Amygdala (tissue), 56 donors: ENCODE results near the gene RAB5B.
A peak's percentile ranks its signal among the peaks of the same experiment; 100 is the strongest.

Source experiments
- DNase-seq, 56 donors: peaks; one replicate each; lab custom pipeline; 2025; lab: John Stamatoyannopoulos, UW

The RAB5B gene

DNA sequence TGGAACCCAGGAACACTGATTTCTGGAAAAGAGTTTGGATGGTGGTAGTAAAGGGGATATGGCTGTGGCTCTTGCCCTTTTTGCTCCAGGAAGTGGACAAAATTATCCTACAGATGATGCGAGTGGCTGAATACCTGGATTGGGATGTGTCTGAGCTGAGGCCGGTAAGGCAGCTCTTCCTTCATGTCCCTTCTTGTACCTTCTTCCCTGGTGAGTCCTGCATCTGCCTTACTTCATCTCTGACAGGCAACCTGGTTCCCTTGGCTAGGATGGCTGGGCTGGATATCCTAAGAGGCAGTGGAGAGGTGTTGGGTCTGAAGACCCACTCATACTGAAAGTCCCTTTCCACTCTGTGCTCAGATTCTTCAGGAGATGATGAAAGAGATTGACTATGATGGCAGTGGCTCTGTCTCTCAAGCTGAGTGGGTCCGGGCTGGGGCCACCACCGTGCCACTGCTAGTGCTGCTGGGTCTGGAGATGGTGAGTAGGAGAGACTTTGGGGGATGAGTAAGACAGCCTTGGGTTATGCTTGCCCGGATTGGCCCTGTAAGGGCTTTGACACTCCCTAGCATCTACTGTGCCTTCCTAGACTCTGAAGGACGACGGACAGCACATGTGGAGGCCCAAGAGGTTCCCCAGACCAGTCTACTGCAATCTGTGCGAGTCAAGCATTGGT, 34.9 kb upstream of the RAB5B start:
- no peak for DNase-seq

DNA sequence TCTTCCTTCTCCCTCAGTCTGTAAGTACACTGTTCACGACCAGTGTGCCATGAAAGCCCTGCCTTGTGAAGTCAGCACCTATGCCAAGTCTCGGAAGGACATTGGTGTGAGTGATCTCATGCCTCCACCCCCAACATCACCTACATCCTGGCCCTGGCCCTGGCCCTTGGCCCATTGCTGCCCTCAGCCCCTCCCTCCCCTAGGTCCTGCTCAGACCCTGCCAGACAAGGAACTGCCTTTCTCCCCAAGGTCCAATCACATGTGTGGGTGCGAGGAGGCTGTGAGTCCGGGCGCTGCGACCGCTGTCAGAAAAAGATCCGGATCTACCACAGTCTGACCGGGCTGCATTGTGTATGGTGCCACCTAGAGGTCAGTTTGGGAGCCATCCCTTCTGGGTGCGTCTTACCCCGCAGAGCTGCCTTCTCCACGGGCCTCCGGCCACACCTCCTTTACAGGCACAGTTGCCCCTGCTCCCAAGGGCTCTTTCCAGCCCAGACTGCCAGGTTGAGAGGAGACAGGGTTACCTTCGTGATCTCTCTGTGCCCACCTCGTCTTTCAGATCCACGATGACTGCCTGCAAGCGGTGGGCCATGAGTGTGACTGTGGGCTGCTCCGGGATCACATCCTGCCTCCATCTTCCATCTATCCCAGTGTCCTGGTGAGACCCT, 33.7 kb upstream of the RAB5B start:
- peak in 55 of 56 donors; percentile 26 to 92 (median 68) for DNase-seq

DNA sequence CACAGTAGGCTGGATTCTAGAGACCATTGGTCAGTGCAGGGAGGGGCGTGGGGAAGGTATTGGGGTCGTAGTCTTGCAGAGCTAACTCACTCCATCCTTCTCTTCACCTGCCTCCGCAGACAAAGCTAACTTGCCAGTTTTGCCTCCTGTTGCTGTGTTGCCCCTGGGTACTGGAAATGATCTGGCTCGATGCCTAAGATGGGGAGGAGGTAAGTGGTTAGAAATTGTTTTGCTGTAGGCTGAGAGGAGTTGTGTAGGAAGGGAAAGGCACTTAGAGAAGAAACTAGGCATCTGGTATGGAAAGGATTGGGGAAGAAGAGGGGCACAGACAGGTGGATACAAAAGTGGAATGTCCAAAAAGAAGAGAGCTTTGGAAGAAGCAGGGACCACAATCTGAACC, 31.8 kb upstream of the RAB5B start:
- peak in 6 of 56 donors; percentile 3 to 13 (median 11) for DNase-seq

DNA sequence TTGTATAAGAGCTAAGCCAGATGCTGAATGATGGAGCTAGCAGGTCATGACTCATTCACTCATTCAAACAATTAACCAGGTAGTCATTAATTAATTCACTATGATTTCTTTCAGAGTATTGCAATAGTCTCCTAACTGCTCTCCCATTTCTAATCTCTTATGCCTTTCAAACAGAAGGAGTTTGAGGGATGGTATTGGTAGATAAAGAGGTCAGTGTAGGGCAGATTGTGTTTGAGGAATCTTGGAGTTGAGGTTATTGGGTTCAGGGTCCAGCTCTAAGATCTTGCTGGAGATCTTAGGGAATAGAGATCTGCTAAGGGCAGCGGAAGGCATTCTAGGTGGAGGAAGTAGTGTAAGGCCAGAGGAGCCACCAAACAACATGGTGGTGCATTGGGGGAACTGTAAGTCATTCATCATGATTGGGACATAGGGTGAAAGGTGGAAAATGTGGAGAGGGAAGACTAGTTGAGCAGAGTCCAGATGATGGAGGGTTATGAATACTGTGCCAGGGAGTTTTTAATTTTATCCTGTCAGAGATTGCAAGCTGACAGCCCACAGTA, 31.2 kb upstream of the RAB5B start:
- no peak for DNase-seq

DNA sequence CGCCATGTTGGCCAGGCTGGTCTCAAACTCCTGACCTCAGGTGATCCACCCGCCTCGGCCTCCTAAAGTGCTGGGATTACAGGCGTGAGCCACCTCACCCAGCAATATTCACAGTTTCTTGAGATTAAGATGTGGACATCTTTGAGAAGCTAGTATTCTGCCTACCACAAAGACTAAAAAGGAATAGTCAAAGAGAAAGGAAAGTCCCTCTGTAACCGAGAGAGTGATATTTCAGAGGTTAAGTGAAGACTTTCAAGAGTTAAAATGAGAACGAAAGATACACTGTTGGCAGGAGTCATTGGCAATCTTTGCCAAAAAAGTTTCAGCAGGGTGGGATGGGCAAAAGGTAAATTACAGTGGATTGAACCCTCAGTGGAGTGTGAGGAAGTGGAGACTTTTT, 27.3 kb upstream of the RAB5B start:
- DNase-seq: no peak

DNA sequence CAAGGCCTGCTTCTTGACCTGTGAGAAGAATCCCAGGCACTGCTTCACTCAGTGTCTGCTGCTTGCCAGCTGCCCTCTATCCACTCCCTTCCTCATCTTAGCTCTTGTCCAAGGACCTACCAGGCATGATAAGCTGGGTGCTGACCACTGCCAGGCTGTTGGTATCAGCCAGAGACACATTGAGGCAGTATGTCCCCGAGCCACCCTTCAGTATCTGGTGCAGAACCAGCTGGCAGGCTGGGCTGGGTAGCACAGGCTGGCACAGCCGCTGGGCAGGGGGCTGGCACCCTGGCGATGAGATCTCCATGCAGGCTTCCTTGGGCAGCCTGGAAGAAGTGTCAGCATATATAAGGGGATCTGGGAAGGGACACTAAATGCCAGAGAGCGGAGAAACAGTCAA, 18.5 kb upstream of the RAB5B start:
- DNase-seq: no peak

DNA sequence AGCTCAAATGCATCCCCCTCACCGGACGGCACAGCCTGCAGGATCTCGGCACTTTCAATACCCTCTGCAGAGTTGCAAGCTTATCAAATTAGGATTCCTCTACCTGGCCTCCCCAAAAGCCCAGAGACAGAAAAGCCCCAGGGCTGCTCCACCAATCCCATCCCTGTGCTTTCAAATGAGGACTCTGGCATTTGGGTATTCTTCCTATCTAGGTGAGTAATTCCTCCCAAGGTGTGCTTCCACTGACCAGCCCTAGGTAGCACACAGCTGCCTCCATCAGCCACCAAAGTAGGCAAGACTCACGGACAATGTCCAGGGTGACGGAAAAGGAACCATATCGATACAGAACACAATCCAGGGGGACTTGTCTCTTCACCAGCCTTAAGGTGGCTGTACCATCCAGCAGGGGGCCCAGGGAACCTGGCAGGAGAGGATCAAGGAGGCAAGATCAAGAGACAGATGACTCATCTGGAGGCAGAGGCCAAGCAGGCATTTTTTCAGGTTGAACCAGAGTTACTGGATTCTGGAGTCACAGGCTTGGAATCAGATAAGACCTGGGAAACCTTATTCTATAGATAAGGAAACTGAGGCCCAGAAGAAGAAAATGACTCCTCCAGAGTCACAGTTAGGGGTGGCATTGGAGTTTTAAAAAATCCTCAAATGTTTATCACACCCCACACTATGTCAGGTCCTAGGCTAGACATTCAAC, 17.9 kb upstream of the RAB5B start:
- no peak for DNase-seq

DNA sequence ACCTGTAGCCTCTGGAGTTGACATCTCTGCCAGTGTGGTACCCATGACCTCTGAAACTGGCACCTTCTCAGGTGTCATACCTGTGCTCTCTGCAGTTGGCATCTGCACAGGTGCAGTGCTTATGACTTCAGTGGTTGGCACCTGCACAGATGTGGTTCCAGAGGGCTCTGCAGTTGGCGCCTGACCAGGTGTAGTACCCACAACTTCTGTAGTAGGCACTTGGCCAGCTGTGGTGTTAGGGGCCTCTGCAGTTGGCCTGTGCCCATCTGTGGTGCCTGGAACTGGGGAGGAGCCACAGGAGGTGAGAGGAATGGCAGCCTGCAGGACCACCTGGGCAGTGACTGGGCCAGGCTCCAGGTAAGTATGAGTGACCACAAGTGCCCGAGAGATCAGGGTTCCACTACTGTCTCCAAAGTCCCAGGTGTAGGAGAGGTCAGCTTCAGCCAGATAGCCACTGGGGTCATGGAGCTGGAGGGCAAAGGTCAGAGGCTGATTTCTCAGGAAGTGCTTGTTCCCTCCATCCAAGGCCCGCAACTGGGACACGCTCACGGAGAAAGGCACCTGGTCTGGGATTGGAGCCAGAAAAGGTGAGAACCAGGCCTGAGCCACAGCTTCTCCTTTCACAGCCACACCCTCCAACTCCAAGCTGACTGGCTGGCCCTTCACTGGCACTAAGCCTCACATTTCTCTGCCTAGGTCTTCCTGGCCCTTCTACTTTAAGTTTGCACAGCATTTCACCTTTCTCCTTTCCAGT, 16.6 kb upstream of the RAB5B start:
- DNase-seq: peak in 1 of 56 donors; percentile 16

DNA sequence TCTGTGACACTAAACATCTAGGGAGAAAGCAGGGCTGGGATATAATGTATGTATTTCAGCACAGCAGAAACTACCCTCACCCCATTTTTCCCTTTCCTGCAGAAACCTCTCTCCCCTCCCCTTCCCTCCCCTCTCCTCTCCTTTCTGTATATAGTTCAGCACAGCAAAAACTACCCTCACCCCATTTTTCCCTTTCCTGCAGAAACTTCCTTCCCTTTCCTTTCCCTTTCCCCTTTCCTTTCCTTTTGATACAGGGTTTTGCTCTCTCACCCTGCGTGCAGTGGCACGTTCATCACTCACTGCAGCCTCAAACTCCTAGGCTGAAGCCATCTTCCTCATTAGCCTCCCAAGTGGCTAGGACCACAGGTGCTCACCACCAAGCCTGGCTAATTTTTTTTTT, 10.1 kb upstream of the RAB5B start:
- DNase-seq: no peak

DNA sequence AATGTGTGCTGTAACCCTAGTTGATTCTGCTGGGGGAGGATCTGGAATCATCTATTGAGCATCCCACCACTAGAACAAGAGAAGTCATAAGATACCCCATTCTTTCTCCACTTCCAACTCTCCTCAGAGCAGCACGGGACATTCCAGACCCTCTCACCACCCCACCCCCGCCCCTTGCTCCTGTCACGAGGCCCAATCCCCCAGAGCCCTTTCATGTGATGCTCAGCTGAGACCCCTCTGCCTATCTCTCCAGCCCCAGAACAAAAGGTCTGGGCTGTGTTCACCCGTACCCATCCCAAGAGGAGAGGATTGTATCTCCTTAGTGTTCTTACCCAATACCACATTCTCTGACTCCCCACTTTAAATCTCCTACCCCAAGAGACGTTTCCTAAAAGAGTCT, 8.6 kb upstream of the RAB5B start:
- DNase-seq: no peak

DNA sequence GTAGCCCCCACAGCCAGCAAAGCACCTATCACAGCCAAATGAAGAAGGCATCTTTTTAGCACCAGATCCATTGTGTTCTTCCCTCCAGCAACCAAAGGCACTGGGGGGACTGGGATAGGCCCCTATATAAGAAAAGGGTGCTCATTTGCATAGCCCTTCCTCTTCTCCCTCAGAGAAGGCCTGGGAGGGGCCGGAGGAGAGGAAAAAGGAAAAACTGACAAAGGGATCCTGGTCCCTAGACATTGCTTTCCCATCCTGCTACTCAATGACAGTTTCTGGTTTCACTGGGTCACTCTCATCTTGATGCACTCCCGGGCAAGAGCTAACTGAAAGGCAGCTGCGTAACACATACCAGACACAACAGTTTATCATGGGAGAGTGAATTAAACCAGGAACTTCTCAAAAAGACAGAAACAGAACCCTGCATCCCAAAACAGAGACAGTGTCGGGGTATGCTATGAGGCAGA, 7.9 kb upstream of the RAB5B start, which contains the start of gene PMEL:
PMEL (minus strand) TSS at position 102 of the 467 bp plus-strand sequence; CDS start at position 71, 31 bp downstream.
- no peak for DNase-seq

DNA sequence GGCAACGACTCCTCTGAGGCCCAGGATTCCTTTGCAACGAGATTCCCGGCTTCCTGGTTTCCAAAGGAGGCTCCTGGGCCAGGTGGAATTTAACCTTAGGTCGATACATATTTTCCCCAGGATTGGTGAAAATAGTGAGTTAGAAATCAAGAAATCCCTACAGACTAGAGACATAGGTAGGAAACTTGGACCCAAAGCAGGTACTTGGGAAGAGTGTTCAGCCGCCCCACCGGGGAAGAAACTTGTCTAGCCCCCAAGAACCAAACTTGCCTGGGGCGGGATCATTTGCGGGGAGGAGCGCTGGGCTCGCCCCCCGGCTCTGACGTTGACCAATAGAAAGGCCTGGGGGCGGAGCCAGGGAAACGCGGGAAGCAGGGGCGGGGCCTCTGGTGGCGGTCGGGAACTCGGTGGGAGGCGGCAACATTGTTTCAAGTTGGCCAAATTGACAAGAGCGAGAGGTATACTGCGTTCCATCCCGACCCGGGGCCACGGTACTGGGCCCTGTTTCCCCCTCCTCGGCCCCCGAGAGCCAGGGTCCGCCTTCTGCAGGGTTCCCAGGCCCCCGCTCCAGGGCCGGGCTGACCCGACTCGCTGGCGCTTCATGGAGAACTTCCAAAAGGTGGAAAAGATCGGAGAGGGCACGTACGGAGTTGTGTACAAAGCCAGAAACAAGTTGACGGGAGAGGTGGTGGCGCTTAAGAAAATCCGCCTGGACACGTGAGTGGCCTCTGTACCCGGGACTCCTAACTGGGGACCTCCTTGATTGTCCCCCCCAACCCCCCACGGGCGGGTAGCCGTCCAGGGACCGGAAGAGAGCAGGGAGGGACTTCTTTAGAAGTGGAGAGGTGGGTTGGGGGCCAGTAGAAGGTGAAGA, 7.2 kb upstream of the RAB5B start, which contains the start of gene CDK2:
CDK2 (plus strand) TSS at position 423 of the 874 bp plus-strand sequence; CDS start at position 602, 179 bp downstream.
- DNase-seq: peak in 55 of 56 donors; percentile 3 to 85 (median 58)

DNA sequence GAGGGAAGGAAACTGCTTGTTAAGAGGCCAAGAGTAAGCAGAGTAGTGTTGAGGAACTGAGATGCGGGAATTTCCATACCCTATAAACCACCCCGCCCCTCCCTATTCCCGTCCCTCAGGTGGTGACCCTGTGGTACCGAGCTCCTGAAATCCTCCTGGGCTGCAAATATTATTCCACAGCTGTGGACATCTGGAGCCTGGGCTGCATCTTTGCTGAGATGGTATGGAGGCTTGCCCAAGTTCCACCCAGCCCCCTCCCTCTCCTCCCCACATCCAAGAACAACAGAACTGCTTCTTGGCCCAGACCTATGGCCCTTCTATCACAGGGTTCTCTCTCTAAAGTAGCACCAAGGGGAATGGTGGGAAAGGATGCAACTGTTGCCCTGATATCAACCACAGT, 4.5 kb upstream of the RAB5B start:
- no peak for DNase-seq

DNA sequence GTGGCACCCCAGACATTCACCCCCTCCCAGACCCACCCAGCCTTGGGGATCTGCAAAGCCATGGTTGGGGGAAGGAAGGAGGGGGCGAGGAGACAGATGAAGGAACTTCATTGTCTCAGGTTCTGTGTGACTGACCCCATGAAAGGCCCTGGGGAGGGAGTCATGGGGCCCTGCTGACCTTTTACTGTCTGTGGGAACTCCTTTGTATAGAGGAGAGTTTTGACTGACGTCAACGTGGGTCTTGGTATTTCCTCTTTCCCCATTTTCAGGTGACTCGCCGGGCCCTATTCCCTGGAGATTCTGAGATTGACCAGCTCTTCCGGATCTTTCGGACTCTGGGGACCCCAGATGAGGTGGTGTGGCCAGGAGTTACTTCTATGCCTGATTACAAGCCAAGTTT, 3.1 kb upstream of the RAB5B start:
- DNase-seq: no peak

DNA sequence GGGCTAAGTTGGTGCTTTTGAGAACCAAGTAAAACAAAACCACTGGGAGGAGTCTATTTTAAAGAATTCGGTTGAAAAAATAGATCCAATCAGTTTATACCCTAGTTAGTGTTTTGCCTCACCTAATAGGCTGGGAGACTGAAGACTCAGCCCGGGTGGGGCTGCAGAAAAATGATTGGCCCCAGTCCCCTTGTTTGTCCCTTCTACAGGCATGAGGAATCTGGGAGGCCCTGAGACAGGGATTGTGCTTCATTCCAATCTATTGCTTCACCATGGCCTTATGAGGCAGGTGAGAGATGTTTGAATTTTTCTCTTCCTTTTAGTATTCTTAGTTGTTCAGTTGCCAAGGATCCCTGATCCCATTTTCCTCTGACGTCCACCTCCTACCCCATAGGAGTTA, 1.8 kb upstream of the RAB5B start:
- DNase-seq: peak in 1 of 56 donors; percentile 2

DNA sequence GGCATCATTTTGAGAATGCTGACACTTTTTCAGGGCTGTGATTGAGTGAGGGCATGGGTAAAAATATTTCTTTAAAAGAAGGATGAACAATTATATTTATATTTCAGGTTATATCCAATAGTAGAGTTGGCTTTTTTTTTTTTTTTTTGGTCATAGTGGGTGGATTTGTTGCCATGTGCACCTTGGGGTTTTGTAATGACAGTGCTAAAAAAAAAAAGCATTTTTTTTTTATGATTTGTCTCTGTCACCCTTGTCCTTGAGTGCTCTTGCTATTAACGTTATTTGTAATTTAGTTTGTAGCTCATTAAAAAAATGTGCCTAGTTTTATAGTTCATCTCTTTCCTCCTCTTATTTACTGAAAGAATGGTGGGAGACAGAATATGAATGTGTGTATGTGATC, 1.4 kb upstream of the RAB5B start:
- no peak for DNase-seq

DNA sequence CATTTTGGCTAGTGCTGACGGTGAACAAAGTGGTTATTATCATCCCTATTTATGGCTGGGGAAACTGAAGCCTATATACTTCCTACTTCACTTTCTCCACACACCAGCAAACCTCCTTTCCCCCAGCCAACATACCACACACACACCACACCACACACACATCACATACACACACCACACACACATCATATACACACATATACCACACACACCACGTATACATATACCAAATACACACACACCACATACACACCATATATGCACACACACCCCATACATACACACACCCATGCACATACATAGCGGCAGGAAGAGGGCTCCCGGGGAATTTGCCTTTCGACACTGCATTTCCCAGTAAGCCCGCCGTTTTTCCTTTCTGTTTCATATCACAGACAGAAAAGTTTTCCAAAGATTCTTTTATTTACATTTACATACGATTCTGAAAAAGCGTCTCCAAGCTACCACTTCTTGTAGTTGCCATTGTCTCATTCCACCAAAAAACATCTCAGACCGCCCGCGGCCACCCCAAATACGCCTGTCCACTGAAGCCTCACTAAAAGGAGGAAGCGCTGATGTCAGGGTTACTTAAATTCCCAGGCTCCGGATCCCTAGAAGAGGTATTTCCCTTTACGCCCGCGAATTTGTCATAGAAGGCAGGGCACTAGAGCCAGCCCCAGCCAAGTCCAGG, 823 bp upstream of the RAB5B start:
- DNase-seq: peak in 5 of 56 donors; percentile 28 to 59 (median 42)

DNA sequence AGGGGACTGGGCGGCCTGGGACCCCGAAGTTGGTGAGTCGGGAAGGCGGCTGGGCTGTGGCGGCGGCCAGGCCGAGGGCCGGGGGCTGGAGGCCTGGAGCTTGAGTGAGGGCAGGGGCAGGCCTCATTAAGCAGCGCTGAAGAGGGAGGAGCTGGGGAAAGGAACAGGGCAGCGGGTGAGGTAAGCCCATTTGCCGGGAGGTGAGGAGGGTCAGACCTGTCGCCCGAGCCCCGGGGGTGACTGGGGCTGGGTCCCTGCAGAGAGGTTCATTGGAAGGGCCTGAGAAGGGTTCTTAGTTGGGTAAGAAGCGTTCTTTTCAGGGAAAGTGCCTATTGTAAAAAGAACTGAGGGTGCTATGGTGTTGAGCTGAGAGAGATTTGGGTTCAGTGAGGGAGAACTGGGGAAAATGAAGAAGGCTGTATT, 441 bp downstream of the RAB5B start:
- peak in 8 of 56 donors; percentile 37 to 75 (median 46) for DNase-seq

DNA sequence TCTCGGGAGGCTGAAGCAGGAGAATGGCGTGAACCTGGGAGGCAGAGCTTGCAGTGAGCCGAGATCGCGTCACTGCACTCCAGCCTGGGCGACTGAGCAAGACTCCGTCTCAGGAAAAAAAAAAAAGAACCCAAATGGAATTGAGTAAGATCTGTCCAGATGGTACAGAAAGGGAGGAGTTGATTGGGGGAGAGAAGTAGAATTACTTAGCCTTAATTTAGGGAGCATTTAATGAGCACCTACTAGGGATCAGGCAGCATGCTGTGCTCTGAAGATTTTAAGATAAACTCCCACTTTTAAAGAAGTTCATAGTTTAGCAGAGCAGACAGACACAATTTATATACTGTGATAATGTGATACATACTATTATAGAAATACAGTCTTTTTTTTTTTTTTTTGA, 4.5 kb downstream of the RAB5B start:
- no peak for DNase-seq
